Middle frontal gyrus (tissue), 1 donor: ENCODE measurements around the gene LPP.
"Not testable (repeated sequence)": the region's sequence is repeated elsewhere in the genome, so short reads cannot be mapped to it uniquely, and the experiment has no call there.

Experiments
- DNase-seq: peaks from one replicate; pipeline ENCODE4 v3.0.0-alpha.2; 2015; ENCODE audit warnings: low spot score; ENCODE audit errors: extremely low spot score

Gene LPP

DNA sequence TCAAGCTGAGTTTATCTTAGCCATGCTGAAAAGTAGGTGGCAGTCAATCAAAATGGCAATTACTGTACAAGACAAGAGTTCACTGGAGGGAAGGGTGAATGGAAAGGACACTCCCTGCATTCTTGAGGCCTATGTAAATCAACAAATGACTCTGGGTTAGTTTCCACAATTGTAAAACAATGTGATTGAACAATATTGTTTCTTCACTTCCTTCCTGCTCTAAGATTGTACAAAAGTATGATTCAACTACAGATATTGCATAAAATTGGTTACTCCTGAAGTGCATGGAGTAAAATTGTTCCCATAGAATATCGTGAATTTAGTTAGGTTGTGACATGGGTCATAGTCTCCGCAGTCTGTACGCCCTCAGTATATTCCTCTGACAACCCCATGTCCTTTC is 277.6 kb downstream of the LPP start:
- no peak for DNase-seq

DNA sequence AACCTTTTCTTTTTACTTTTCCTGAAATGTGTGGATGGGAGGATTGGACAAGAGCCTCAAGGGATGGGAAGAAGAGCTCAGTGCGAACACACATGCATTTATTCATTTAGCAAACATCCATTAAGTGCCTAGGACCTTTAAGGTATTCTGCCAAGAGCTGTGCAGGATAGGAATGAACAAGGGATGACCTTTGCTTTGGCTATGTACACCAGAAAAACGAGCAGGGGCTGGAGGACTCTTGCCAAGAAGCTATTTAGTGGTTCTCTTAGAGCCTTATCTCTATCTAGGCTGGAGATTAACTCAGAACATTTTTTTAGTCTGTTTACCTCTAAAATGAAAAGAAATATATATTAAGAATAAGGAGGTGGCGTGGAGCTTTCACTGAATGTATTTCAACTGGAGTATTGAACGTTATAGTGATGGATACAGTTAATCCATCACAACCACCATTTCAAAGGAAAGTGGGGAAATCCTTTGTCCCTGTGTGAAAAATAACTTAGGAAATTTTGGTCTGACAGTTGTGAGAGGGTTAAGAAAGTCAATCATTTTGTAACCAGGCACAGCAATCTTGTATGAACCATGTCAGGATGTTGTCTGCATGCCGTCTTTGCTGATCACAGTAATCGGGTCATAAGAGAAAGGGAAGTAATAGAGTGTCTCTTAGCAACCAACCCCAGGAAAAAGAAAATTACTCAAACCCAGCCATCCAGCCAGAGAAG is 279.0 kb downstream of the LPP start:
- no peak for DNase-seq

DNA sequence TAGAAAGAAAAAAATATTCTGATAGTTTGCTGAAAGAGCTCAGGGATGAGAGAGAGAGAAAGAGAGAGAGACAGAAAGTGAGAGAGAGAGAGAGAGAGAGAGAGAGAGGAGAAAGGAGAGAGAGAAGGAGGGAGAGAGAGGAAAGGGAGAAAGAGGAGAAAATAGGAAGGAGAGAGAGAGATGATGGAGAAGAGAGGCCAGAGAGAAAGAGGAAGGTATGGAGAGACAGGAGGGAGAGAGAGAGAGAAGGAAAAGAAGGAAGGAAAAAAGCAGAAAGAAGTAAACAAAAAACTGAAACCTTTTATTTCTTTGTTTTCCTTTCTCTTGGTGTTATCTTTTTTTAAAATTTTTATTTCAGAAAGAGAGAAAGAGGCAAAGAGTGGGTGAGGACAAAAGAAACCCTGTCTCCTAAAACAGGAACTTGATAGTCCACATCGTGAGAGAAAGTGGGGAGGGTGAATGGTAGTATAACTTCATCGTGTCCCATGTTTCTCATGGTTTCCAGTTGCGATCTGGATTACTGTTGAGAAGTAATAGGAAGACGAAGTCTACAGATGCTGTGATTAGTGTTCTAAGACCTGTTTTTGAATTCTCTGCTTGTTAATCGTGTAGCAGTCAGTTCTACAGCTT is 279.7 kb downstream of the LPP start:
- no peak for DNase-seq

DNA sequence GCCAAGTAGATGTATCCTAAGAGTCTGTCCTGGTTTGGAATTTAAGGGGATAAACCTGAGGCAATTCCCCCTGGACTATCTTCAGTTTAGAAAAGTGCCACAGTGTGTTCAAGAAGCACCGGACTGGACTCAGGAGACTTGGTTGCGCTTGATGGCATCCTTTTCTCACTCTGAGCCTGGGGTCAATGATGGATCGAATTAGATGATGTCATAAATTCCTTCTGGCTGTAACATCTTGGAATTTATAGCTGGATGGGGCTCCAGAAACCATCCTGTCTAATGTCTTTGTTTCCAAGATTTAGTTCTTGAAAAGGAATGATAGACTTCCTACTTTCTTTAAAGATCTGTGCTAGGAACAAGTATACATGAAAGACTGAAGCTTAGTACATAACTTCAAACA is 280.6 kb downstream of the LPP start:
- DNase-seq = no peak

DNA sequence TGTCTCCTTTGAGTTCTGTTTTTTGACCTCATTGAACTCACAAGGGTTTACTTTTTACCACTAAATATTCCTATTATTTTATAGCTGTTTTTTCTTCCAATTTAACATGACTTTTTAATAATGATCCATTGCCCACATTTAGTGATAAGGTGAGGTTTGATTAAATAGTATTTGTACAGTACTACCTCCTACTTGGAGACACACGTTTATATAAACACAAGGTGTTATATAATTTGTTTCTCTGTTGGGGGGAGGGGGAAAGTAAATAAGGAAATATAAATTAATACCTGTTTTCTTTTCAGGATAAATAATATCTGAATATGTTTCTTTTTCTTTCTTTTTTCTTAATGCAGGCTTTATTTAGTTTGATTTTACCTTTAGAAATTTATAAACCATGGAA is 281.3 kb downstream of the LPP start:
- no peak for DNase-seq

DNA sequence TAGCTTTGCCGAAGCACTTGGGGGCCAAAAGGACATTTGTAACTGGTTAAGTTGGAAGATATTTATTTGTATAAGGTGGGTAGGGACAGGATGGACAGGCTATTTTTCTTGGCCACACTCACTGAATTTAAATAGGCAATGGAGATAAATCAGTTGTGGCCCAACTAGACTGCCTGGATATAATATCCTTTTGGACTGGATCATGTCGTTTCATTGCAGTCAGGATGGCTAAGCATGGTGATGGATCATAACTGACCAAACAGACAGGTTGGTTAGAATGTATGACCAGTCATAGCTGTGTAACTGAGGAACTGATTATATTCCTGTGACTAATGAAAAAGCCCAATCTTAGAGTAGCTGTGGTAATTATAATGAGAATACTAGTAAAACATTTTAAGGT is 284.0 kb downstream of the LPP start:
- no peak for DNase-seq

DNA sequence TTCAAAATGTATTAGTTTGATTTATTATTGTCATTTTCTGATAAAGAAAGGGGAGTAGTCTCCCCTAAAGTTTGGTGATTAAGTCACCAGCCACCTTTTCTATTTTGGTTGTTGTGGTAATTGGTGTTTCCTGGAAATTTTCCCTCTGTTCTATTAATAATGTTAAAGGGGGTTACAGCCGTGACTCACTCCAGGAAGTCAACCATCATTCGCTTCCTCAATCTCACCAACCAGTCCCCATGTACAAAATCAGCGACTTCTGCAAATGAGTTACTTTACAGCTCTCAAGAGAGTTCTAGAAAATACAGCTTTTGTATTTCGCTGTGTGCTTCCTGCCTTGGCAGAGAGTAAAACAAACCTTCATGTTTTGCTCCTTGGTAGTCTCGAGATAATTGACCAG is 285.1 kb downstream of the LPP start:
- DNase-seq = no peak

DNA sequence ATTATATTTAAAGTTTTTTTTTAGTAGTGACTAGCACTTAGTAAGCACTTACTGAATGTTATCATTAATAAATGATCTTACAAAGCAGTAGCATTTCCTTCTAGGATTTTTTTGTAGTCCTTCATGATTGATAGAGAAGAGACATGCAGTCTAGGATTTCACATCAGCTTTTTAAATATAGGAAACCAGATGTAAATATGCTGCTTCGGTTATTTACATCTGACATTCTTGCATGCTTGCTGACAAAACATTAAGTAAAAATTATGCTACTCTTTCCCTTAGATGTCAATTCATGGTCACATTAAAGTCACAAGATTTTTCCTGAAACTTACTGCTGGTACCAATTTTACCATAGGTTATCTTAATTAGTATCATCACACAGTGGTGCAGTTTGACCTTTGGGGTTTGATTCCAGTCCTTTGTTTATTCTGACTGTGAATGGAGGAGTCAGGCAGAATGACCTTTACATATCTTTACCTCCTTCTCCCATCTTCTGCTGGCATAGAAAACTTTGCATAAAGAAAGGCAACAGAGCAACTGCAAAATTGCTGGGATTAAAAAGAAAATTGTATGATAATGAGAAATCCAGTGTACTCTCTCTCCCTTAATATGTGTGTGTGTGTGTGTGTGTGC is 286.5 kb downstream of the LPP start:
- DNase-seq = no peak

DNA sequence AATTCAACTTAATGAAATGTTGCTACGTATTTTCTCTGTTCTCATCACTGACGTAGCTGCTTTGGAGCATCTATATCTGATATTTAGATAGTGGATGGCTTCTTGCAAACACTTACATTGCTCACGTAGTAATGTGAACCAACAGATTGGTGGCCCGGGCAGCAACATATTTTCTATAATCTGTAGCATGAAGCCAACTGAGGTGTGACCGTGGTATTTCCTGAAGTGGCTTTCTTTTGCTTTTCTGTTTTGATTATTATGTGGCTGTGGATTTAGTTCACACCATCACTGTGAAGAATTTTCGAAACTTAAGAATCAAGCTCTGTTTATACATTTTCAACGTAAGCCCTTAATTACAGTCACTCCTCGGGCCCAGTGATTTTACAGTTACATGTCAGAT is 288.5 kb downstream of the LPP start:
- DNase-seq = no peak

DNA sequence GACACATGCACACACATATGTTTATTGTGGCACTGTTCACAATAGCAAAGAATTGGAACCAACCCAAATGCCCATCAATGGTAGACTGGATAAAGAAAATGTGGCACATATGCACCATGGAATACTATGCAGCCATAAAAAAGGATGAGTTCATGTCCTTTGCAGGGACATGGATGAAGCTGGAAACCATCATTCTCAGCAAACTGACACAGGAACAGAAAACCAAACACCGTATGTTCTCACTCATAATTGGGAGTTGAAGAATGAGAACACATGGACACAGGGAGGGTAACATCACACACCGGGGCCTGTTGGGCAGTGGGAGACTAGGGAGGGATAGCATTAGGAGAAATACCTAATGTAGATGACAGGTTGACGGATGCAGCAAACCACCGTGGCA is 291.2 kb downstream of the LPP start:
- DNase-seq = not testable (repeated sequence)

DNA sequence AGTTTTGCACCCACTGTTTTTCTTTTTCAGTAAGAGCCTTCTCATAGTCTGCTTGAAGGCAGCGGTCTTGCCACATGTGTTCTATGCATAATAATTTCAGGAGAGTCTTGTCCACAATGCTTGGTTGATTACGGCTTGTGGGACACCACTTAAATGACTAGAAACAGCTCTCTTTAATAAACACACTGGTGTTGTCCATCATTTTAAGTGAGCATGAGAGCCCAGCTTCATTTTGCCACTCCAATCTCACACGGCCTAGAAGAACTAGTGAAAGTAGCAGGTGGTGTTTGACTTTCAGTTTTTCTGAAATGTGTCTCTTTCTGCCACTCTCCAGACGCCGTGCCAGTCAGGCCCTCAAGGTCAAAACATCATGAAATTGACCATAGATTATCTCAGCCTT is 292.1 kb downstream of the LPP start:
- DNase-seq = no peak

DNA sequence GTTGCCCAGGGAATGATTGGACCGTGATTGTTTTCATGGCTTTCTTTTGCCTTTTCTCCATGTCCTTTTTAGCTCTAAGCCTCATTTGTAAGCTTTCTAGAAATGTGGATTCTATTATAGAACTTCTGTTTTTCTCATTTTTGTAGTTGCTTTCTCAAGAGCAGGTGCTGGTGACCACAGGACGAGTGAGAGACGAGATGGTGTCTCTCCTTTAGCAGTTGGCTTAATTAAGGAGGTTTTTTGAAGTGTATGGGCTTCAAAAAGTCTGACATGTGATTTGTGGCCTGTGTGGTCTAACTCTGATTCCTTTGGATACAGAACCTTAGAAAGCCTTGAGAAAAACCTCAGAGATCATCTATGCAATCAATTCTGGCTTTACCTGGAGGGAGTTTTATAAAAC is 292.8 kb downstream of the LPP start:
- no peak for DNase-seq

DNA sequence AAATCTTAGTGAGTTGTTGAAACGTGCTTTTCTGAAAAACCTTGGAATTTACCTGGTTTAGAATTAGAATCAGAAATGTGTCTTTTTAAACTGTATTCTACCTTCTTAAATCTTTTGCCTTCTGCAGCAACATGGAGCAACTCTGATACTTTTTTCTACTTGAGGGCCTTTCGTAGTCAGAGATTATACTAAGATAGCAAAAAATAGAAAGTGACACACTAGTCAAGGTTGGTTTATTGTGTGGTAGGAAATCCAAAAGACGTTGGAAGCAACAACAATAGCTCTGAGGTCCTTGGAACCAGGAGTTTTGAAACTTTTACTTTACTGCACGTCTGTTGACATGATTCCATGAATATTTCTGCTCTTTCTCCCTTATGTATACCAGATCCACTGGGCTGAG is 294.9 kb downstream of the LPP start:
- DNase-seq = no peak

DNA sequence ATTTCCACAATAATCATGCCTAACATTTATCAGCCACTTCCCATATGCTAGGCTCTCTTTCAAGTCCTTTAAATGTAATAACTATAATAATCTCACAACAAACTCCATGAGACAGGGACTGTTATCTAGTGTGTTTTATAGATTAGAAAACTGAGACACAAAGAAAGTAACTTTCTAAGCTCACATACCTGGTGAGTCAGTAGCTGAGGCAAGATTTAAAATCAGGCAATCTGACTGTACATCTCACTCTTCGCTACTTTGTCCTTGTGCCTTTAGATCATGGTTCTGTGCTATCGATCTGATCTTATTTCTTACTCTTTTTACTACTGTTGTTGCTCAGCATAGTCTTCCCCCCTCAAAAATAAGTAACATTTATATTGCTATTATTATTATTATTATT is 295.5 kb downstream of the LPP start:
- DNase-seq = no peak

DNA sequence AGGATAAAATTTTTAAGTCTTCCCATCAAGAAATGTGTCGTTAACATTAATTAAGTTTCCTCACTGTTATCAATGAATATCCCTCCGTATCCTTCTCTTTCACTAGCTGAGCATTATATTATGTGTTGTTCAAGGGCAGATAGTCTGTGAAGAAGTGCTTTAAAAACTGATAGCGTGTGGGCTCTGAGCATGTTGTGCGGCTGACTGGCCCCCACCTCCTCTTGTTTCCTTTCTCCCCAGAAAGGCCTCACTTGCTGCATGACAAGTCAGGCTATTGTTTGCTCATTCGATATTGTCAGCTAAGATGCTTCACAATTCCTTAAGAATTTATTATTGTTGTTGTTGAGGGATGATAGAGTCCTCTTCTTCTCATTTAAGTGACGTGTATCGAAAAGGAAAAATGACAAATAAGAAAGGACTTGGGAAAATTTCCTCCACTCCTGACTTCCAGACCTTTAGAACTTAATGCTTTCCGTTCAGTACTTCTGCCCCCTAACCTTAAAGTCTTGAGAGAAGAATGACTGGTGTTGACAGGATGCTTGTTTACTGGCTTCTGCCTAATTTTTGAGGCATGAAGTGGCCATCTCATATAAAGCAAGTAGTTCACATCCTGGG is 298.3 kb downstream of the LPP start:
- DNase-seq = no peak

DNA sequence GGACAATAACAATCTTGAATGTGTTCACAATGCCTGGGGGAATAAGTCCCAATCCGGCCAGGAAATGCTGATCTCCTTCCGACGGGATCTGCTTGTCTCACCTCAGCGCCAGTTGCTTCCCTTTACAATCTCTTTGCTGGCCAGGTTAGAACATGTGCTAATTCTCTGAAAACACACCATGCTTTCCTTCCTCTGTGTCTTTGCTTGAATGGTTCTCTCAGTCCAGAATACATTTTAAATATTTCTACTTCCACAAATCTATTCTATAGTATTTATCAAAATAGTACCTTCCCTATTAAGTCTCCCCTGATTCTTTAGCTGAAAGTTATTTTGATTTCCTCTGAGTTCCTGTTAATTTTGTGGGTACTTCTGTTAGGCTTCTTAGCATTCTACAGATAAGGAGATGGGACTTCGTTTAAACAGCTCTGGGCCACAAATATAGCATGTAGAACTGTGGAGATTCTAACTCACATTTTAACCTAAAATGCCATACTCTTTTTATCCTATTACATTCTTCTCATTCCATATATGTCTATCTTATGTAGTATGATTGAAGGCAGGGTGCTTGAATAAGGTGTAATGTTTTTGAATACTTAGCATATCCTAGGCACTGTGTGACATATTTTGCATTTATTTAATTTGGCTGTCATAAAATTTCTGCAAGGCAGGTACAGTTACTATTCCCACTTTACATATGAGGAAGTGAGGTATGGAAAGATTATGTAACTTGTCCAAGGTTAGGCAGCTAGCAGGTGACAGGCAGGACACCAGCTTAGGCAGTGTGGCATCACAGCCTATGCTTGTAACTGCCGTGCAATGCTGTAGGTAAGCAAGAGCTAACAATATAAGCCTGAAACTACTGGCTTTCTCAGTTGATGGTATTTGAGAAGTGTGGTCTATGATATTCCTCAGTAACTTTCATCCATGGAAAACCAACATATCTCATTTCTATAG is 299.8 kb downstream of the LPP start:
- DNase-seq = no peak

DNA sequence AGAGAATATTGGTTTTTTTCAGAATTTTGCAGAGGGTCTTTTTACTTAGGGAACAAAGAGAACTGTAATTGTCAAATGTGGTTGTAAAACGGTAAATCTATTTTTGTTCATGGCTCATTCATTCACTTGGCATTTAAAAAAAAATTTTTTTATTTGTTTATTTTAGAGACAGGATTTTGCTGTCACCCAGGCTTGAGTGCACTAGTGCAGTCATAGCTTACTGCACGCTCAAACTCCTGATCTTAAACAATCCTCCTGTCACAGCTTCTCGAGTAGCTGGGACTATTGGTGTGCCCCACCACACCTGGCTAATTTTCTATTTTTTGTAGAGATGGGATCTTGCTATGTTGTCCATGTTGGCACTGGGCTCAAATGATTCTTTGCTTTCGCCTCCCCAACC is 301.8 kb downstream of the LPP start:
- DNase-seq = no peak

DNA sequence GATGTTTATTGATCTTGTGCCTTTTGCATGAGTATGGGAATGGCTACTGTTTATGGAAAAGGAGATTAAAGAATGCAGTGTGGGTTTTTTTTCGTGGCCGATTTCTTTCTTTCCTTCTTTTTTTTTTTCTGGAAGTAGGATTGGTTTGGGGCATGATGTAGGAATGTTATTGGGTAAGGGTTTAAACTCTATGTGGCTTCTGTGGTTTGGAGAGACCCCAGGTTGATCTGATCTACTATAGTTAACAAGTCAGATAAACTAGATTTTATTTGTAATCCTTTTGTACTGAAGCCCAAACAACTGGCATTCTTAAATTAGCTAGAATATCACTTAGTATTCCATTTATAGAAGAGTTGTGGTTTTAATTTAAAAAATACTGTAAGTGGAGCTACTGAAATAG is 304.8 kb downstream of the LPP start:
- no peak for DNase-seq

DNA sequence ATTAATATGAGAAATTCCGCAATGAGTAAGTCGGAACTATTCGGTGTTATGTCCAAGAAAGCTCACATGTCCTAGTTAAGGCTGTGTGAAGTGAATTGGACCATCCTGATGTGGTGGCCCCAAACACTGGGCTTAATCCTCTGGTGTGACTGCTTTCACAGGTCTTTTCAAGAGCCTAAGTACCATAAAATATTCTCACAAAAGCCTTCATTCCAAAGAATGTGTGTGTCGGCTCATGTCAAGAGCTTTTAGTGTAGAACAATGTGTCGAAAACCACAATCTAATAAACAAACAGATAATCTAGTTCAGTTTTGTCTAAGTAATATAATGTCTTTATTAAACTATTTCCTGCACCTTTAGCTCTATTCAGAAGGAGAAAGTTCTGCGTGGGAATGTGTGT is 311.4 kb downstream of the LPP start:
- no peak for DNase-seq

DNA sequence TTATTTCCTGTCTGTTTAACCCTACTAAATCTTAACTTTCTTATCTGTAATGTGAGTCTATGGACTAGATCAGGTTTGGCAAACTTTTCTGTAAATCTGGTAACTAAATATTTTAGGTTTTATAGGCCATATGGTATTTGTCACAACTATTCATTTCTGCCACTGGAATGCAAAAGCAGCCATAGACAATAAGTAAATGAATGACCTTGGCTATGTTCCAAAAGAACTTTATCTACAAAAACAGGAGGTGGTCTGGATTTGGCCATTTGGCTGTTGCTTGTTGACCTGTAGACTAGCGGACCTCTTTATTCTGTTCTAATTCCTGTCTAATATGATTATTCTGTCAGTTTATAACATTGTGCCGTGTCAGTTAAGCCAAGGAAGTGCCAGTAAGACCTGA is 314.2 kb downstream of the LPP start:
- DNase-seq = no peak

DNA sequence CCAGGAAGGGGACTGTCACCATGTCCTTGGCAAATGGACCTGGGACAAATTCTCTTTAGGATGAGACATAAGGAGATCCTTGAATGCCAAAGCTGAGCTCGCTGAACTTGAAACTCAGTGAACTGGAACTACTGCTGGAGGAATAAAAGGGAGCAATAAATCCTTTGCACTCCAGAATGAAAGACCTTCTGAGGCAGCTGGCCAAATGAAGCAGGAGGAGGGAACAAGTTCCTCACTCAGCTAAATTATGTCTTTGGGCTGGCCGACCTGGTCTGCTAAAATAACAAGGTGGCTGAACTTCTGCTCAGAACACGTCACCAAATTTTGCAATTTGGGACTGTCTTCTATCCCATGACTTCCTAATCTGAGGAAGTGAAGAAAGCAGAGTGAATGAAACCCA is 314.7 kb downstream of the LPP start:
- no peak for DNase-seq
